HG02798 (cell line): Measurements from ENCODE around the gene ADAM29.
A peak's percentile ranks its signal among the peaks of the same experiment; 100 is the strongest.
"Not testable (repeated sequence)": the region's sequence is repeated elsewhere in the genome, so short reads cannot be mapped to it uniquely, and the experiment has no call there.

Experiments
- ATAC-seq: cut with Tn5 transposase; IDR thresholded peaks from one replicate; pipeline ENCODE4 v1.9.1; 2021; ENCODE audit warnings: mild to moderate bottlenecking; ENCODE audit not compliant: unreplicated experiment, poor library complexity

The ADAM29 gene

DNA sequence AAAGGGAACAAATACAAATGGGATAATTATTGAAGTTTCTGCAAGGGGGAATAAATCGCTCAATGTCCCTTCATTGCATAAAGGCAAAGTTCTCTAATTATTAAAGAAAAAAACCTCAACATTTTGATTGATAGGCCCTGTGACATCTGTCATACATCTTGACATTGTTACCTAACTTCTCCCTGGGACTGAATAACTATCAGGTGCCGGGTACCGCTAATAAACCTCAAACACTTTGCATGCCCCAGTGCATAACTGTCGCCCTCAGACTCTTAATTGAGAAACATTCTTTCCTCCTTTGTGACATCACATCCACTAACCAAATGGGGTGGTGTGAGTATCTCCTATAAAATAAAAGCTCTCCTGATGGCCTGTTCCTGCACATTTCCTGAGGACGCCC lies at the start of gene ADAM29:
ADAM29 (plus strand) TSS at position 301 of the 400 bp plus-strand sequence. CDS start 57,168 bp downstream, outside the sequence.
- ATAC-seq = no peak

DNA sequence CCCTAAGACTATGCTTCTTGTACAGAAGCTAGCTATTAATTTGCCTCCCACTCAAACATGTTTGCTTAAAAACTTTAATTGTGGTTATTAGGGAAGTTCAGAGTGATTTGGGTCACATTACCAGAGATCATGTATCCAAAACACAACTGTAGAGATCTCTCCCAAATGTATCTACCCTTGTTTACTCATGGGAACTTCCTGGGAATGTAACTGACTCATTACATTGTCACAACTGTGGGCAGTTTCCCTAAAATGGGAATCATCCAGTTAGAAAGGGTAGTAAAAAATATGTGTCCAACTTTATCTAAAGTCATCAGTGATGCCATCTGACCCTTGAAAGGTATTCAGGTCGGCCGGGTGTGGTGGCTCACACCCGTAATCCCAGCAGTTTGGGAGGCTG lies 48.8 kb upstream of the ADAM29 start:
- no peak for ATAC-seq

DNA sequence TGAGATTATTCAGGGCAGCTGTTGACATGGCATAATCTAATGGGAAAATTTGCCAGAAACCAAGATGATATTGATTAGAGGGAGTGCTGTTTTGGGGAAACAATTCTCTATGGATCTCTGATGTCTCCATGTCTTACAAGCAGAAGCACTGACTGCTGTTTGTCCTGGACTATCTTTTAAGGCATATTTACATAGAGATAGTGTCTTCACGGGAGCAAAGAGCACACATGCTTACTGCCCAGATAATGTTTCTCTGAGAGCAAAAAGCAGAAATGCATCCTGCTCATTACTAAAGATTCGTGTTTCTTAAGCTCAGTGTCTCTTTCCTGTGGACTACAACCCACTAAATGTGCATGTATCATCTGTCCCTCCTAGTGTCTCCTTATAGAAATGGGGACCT lies 47.8 kb upstream of the ADAM29 start:
- no peak for ATAC-seq

DNA sequence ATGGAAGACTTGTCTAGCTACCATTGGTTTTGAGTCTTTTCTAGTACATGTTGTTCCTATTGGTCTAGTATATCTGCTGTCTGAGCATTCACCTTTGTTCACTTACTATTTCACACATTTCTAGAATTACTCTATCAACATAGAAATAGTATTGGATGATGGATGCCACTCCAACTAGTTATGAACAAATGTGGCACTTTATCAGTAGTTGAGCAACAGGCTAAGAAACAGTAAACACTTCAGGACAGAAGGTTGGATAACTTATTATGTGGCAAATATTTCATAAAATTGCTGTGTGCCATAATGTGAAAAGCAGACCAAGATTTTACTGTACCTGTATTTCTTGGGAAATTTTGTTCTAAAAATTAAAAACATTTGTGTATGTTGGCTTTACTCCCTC lies 46.8 kb upstream of the ADAM29 start:
- no peak for ATAC-seq

DNA sequence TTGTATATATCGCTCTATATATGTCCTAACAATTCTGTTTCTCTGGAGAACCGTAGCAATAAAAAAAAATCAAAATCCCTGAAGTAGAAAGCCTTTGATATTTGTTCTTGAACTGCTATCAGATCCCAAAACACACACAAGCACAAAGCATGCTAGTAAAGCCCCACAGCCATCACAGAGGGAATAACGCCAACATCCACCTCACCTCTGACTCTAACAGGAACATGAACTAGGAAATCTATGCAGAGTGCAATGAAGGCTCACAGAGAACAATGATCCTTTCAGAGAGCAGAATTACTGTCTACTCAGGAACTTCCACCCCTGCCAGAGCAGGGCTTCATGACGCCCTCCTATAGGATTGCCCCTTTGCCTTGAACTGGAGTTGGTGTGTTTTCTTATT lies 45.0 kb upstream of the ADAM29 start:
- not testable (repeated sequence) for ATAC-seq

DNA sequence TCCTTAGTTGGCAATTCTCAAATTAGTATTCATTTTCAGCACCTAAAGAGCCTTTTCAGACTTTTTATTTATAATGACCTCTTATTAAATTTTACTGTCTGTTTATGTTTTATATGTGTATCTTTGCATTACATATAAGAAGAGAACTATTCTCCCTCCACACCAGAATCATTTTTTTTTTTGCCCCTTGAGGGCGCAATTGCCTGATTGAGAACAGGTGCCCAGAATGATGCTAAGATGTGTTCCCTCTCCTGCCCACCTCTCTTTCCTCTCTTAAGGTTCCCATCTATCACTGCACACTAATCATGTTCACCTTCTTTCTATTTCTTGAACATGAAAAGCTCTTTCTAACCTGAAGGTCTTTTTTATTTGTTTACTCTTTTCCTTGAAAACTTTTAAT lies 44.2 kb upstream of the ADAM29 start:
- peak; percentile 78 for ATAC-seq

DNA sequence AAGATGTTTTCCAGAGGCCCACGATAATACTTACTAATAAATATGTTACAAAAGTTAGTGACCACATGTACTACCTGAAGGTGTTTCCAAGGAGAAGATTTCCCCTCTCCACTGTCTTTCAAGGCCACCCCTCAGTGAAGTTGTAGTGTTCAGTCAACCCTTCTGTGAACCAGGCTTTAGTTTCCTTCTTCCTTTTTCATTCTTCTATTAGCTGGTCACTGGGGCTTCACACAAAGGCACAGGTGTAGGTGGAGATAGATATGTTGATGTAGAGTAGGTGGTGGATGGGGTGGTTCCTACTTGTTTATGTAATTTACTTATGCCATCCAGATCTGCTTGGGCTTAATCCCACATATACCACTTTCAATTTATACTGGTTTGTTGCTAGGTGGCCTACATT lies 43.3 kb upstream of the ADAM29 start:
- ATAC-seq = peak; percentile 32

DNA sequence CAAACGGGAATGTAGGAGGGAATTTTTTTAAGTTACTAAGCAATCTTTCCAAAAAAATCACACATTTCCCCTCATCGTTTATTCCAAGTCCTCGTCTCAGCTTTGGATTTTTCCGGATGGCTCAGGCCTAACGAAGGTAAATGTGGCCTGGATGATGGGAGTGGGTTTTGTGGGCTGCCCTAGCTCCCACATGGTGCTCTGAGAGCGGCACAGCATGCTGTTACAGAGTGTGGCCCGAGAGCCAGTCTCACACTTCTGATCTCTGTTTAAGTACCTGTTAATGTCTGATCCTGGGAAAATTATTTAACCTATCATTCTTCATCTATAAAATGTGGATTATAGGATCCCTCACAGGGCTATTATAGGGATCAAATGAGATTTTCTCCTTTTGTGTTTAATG lies 38.2 kb upstream of the ADAM29 start:
- no peak for ATAC-seq

DNA sequence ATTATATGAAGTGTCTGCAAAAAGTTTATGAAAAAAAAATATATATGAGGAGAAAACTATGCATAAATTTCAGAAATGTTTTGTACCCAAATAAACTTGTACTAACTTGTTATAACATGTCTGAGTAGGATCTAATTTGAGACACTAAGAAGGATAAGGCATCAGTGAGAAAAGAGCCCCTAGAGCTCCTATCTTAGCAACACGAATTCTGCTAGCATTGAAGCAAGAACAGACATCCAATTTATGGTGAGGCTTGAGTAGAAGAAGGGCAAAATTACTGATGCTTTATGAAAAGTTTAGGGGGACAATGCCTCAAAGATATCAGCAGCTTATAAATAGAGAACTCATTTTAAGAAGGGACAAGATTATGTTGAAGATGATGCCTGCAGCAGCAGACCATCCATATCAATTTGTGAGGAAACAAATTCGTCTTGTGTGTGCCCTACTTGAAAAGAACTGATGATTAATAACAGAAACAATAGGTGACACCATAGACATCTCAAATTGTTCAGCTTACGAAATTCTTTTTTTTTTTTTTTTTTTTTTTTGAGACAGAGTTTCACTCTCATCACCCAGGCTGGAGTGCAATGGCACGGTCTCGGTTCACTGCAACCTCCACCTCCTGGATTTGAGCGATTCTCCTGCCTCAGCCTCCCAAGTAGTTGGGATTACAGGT lies 35.7 kb upstream of the ADAM29 start:
- no peak for ATAC-seq

DNA sequence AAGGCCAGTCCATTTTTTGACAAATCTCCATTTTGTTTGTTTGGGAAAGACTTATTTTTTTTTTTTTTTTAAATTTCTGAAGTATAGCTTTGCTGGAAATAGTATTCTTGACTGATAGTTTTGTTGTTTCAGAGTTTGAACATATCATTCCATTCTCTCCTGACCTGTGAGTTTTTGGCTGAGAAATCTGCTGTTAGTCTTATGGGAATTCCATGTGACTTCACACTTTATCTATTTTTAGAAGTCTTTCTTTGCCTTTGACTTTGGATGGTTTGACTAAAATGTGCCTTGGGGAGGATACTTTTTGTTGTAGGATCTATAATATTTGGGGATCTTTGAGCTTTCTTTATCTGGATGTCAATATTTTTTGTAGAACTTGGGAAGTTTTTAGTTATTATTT lies 10.7 kb upstream of the ADAM29 start:
- no peak for ATAC-seq

DNA sequence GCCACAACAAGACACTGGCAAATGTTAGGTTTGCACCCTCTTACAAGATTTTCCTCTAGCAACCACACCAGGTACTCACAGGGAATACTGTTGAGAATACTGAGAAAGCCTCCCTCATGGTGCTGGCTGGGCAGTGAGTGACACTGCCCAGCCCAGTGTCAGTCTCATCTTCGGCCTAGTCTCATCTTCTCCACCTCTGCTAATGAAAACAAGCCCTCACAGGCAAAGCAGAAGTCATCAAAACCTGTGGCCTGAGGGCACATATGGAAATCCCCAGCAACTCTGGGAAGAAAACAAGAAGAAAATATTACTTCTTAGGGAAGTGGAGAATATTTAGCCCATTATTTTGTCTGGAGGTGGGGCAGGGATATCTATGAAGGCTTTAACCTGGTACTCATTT lies 7.9 kb upstream of the ADAM29 start:
- peak; percentile 60 for ATAC-seq

DNA sequence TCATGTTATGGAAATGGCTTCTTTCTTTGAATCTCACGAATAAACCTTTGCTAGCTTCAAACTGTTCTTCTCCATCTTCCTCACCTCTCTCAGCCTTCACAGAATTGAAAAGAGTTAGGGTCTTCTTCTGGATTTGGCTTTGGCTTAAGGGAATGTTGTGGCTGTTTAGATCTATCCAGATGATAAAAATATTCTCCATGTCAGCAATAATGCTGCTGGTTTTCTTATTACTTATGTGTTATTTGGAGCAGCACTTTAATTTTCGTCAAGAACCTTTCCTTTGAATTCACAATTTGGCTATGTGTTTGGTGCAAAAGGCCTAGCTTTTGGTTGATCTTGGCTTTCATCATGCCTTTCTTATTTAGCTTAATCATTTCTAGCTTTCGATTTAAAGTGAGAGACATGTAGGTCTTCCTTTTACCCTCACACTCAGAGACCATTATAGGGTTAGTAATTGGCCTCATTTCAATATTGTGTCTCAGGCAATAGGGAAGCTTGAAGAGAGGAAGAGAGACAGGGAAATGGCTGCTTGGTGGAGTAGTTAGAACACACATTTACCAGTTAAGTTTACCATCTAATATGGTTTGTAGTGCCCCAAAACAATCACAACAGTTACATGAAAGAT lies 5.1 kb upstream of the ADAM29 start:
- ATAC-seq = no peak

DNA sequence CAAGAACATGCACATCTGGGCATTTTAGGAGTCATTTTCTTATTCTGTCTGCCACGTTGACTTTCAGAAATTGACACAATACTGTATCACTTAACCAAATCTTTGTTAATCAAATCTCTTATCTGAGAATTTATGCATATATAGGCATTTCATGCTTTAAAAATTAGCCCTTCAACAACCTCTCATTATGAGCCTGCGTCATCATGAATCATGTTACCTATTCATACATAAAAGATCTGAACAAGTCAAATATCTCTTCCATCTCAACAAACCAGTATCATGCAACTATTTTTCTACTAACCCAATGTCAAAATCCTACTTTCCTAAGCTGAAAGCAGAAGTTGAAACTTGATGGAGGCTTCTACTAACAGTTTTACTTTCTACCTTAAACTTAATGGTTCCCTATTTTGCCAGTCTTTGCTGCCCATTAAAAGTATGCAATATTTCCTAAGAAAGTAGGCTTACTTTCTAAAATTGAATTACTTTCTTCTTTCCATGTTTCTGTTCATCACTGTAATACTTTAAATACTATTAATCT lies 1.8 kb downstream of the ADAM29 start:
- ATAC-seq = no peak

DNA sequence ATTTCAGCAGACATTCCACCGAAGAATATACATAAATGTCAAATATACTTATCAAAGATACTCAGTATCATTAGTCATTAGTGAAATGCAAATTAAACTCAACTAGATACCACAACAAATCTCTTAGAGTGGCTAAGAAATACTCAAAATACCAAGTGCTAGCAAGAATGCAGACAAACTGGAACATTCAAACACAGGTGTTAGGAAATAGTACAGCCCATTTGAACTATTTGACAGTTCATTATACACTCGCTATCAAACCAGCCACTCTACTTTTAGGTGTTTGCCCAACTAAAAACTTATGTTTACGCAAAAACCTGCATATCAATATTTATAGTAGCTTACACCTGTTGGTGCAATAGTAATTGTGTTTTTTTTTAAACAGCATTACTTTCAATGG lies 8.8 kb downstream of the ADAM29 start:
- ATAC-seq = peak; percentile 23

DNA sequence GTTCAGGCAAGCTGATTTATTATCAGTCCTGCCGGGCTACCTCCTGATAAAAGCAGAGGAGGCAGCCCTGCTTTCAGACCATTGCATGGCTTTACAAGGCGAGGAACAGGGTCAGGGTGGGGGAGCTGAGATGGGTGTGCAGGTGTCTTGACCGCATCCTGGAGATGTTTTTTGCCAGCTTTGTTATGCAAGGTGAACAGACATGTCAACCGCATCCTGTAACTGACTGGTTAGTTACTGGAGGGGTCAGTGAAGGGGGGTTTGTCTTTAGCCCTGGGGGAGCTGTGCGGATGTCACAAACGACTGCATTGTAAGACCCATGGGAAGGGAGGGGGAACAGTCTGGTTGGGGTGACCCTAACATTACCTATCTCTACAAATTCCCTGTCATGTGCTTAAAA lies 10.0 kb downstream of the ADAM29 start:
- ATAC-seq = peak; percentile 79

DNA sequence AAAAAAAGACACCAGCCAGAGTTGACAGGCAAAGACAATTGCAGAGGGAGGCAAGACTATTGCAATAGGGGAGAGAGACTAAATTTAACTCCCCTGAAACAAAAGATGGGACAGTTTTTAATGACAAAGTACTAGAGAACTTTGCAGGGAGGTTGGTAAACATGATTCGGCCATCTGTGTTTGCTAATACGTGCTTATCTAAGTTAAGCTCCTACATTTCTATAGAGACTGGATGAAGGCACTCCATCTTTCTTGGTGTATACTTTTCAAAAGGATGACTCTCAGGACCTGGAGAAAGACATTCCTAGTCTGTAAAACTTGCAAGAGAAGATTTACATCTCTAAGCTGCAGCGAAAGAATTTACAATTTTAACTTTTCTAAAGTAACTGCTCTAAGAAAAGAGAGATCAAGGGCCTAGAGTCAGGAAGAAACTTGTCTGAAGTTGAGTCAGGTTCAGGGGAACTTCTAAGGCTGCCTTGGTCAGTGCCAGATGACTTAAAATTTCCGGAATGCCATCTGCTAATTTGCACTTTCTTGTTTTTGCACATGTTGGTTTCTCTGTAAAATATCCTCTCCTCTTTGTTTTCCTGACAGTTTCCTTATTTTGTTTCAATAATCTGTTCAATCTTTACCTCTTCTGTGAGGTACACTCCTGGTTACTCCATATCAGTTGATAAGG lies 10.6 kb downstream of the ADAM29 start:
- peak; percentile 41 for ATAC-seq

DNA sequence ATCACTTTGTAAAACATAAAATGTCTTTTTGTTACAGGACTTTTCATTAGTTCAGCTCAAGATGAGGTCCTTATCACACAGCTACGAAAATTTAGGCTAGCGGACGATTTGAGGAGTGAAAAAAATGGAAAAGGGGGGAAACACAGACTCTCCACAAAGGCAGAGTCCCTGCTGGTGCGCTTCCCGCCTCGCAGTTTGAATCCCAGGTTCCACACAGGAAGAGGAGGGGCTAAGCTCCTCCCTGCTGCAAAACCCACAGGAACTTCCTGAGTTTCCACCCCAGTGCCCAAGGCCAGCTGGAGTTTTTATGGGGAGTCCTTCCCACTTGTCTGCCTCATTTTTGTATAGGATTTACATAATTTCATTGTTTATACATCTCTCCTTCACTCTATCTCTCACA lies 11.2 kb downstream of the ADAM29 start:
- no peak for ATAC-seq

DNA sequence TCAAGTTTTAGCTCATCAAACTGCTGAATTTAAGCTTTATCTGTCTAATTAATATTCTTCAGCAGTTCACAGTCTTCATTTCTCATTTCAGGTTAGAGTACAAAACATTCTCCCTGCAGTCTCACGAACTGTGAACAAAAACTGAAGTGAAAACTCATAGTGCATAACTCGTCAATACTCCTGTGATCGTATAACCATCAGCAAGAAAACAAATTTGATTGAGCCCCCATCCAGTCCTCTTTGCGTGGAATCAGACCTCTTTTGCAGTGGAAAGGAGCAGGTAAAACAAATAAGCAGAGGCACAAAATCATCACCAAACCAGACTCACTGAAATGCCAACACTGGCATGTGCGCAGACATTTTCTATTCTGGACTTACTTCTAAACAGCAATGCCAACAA lies 12.7 kb downstream of the ADAM29 start:
- ATAC-seq = no peak

DNA sequence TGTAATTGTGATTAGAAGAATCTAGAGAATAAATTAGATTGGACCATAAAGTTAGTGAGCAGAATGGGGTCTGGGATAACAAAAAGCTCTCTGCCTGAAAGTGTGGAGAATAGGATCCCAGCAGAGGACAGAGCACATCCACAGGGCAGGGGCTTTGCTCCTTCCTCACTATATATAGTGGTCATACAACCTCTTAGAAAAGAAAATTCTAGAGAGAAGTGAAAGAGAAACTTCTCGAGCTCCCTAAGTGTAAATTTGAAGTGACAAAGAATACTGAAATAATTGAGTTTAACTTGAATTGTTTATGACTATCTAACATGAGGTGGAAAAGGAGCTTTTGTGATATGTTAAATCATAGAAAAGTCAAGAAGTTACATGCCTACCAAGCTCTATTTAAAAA lies 14.9 kb downstream of the ADAM29 start:
- peak; percentile 28 for ATAC-seq

DNA sequence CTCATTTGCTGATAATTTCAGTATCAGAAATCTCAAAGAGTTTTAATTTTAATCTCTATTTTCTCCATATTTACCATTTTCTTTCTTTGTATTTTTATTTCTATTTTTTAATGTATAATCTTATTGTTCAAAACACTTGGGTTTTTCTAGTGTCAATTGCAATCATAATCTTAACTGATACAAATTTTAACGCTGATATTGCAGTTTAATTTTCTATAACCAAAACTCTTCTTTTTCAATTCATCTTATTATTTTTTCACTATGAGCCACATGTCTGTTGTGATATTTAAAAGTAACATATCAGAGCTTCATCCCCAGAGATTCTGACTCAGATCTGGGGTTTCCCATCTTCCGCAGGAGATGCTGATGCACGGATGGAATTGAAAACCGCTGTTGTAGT lies 16.2 kb downstream of the ADAM29 start:
- no peak for ATAC-seq

DNA sequence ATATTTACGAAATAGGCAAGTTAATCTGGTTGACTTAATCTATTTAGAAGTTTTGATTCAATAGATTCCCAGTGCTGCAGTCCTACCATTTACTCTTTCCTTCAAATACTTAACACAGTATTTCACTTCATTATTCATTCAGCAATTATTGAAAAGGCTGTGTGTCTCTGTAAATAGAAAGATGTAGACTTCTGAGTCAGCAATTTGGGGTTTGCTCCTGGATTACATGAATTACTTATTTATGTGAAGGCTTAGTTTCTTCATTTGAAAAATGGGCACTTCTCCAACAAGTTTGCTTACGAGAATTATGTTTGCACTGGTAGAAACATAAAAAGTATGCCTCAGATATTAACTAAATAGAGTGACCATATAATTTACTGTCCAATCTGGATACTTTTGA lies 17.4 kb downstream of the ADAM29 start:
- no peak for ATAC-seq
